Mesendoderm (in vitro differentiated cells): ENCODE results near the gene TOGARAM2.
"Not testable (repeated sequence)": the region's sequence is repeated elsewhere in the genome, so short reads cannot be mapped to it uniquely, and the experiment has no call there.

Experiments used
- DNase-seq: peaks from one replicate; pipeline ENCODE4 v3.0.0; 2013
- H2AK5ac ChIP-seq: 2 replicates; pipeline ENCODE4 v1.6.1; 2013; ENCODE audit warnings: low read length, inconsistent platforms
- H2BK120ac ChIP-seq: 2 replicates; pipeline ENCODE4 v1.6.1; 2013; ENCODE audit warnings: low read depth, mild to moderate bottlenecking, low read length, moderate library complexity, mixed read lengths
- H2BK15ac ChIP-seq: replicated peaks from 2 replicates; pipeline ENCODE4 v1.6.1; 2013; ENCODE audit warnings: low read depth, mild to moderate bottlenecking, moderate library complexity
- H2BK5ac ChIP-seq: 2 replicates; pipeline ENCODE4 v1.6.1; 2013; ENCODE audit warnings: low read length, inconsistent platforms
- H3K18ac ChIP-seq: 2 replicates; pipeline ENCODE4 v1.6.1; 2013; ENCODE audit warnings: mild to moderate bottlenecking, low read length, mixed read lengths
- H3K23ac ChIP-seq: one replicate; pipeline ENCODE4 v1.6.1; 2013; ENCODE audit warnings: low read length
- H3K27ac ChIP-seq: 2 replicates; pipeline ENCODE4 v1.5.1; 2013; ENCODE audit warnings: low read depth, mild to moderate bottlenecking, inconsistent platforms, low read length, moderate library complexity
- H3K27me3 ChIP-seq: 2 replicates; pipeline ENCODE4 v1.6.1; 2013; ENCODE audit warnings: low read length, control low read depth, mild to moderate bottlenecking, inconsistent platforms; ENCODE audit not compliant: insufficient read depth, poor library complexity
- H3K36me3 ChIP-seq: 2 replicates; pipeline ENCODE4 v1.6.1; 2013; ENCODE audit warnings: low read length, inconsistent platforms; ENCODE audit not compliant: control insufficient read depth, insufficient read depth
- H3K4ac ChIP-seq: one replicate; pipeline ENCODE4 v1.6.1; 2013; ENCODE audit warnings: low read depth, mild to moderate bottlenecking, low read length, moderate library complexity
- H3K4me1 ChIP-seq: 2 replicates; pipeline ENCODE4 v1.6.1; 2013; ENCODE audit warnings: low read depth, low read length, inconsistent platforms; ENCODE audit not compliant: control insufficient read depth
- H3K4me2 ChIP-seq: 2 replicates; pipeline ENCODE4 v1.6.1; 2013; ENCODE audit warnings: low read length
- H3K4me3 ChIP-seq: 2 replicates; pipeline ENCODE4 v1.5.1; 2013; ENCODE audit warnings: mild to moderate bottlenecking, low read length
- H3K56ac ChIP-seq: one replicate; pipeline ENCODE4 v1.6.1; 2013; ENCODE audit warnings: low read length
- H3K79me1 ChIP-seq: 2 replicates; pipeline ENCODE4 v1.6.1; 2013; ENCODE audit warnings: low read length, inconsistent platforms
- H3K79me2 ChIP-seq: 2 replicates; pipeline ENCODE4 v1.6.1; 2013; ENCODE audit warnings: mild to moderate bottlenecking, low read length; ENCODE audit not compliant: control insufficient read depth, insufficient read depth
- H3K9ac ChIP-seq: 2 replicates; pipeline ENCODE4 v1.6.1; 2013; ENCODE audit warnings: low read length, inconsistent platforms
- H4K5ac ChIP-seq: one replicate; pipeline ENCODE4 v1.6.1; 2013; ENCODE audit warnings: low read length
- H4K8ac ChIP-seq: one replicate; pipeline ENCODE4 v1.6.1; 2013; ENCODE audit warnings: low read depth, mild to moderate bottlenecking, control low read depth, low read length, moderate library complexity
- WGBS: extraction: QIAGEN DNeasy Blood & Tissue Kit; methylation state at CpG from one replicate; pipeline ENCODE4 v1.1.7; 2013; ENCODE audit warnings: low lambda C conversion rate, missing lambda C conversion rate; ENCODE audit not compliant: insufficient coverage; ENCODE audit errors: extremely low coverage; 5-methylcytosine and 5-hydroxymethylcytosine counted together

The TOGARAM2 gene

GRCh38 chr2:28972778-28973335, 8.2 kb upstream of the TOGARAM2 start:
- H3K9ac ChIP-seq, result no peak overlapping the region
- no peak for DNase-seq
- H2BK120ac ChIP-seq, result no peak overlapping the region
- no peaks in the 10 kb centered on the region for H3K79me1 ChIP-seq
- no peaks in the 10 kb centered on the region for H3K27me3 ChIP-seq
- H3K4me1 ChIP-seq, result no peaks in the 10 kb centered on the region
- H3K56ac ChIP-seq, result no peak overlapping the region
- H3K4ac ChIP-seq, result no peak overlapping the region
- no CpG with 5 or more reads among the region's 6 CpGs for WGBS
- no peak overlapping the region for H3K4me2 ChIP-seq
- no peak overlapping the region for H2BK15ac ChIP-seq
- no peak overlapping the region for H2BK5ac ChIP-seq
- no peak overlapping the region for H3K18ac ChIP-seq
- no peak overlapping the region for H4K5ac ChIP-seq
- H3K79me2 ChIP-seq, result no peaks in the 10 kb centered on the region
- no peak overlapping the region for H3K23ac ChIP-seq
- no peak overlapping the region for H3K27ac ChIP-seq
- no peak overlapping the region for H4K8ac ChIP-seq
- no peak overlapping the region for H2AK5ac ChIP-seq
- H3K4me3 ChIP-seq, result no peak overlapping the region
- no peaks in the 10 kb centered on the region for H3K36me3 ChIP-seq

GRCh38 chr2:28974252-28974651, 6.8 kb upstream of the TOGARAM2 start:
- H3K18ac ChIP-seq, result no peak overlapping the region
- no peak for DNase-seq
- H3K36me3 ChIP-seq, result no peaks in the 10 kb centered on the region
- H3K79me2 ChIP-seq, result no peaks in the 10 kb centered on the region
- no peak overlapping the region for H2BK120ac ChIP-seq
- H3K4me2 ChIP-seq, result no peak overlapping the region
- H3K4me1 ChIP-seq, result no peaks in the 10 kb centered on the region
- WGBS, result no CpG with 5 or more reads among the region's 4 CpGs
- H3K27me3 ChIP-seq, result no peaks in the 10 kb centered on the region
- H2BK5ac ChIP-seq, result no peak overlapping the region
- H3K56ac ChIP-seq, result no peak overlapping the region
- no peak overlapping the region for H3K9ac ChIP-seq
- H3K4me3 ChIP-seq, result no peak overlapping the region
- H3K23ac ChIP-seq, result no peak overlapping the region
- H4K5ac ChIP-seq, result no peak overlapping the region
- no peak overlapping the region for H3K27ac ChIP-seq
- H3K4ac ChIP-seq, result no peak overlapping the region
- no peak overlapping the region for H2BK15ac ChIP-seq
- H4K8ac ChIP-seq, result no peak overlapping the region
- no peak overlapping the region for H2AK5ac ChIP-seq
- no peaks in the 10 kb centered on the region for H3K79me1 ChIP-seq

DNA sequence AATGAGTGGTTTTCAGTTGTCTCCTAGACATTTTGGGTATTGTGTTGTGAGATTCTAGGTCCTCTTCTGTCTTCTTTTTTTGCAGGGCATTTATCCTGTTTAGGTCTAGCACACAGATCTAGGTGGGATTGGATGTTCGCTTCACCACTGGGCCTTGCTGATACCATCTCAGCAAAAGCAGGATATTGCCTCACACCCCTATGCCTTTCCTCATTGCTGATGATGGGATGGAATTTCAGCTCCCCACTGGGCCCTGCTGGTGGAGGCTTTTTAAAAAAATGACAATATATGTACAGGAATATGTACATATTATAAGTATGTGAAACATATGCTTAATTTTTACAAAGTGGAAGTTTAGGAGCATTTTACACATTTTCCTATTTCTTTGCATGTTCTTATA, 5.4 kb upstream of the TOGARAM2 start:
- Histone ChIP-seq H2BK15ac (no peak overlapping the region), H3K4me2 (no peak overlapping the region), H3K27ac (no peak overlapping the region), H3K9ac (no peak overlapping the region), H3K4me1 (no peaks in the 10 kb centered on the region), H4K8ac (no peak overlapping the region), H4K5ac (no peak overlapping the region), H3K79me2 (no peaks in the 10 kb centered on the region), H3K4me3 (no peak overlapping the region), H3K27me3 (no peaks in the 10 kb centered on the region), H2AK5ac (no peak overlapping the region), H3K18ac (no peak overlapping the region), H2BK120ac (no peak overlapping the region), H3K79me1 (no peaks in the 10 kb centered on the region), H2BK5ac (no peak overlapping the region), H3K36me3 (no peaks in the 10 kb centered on the region), H3K4ac (no peak overlapping the region), H3K23ac (no peak overlapping the region), H3K56ac (no peak overlapping the region)
- DNase-seq, result peak; percentile 35
- no CpG with 5 or more reads among the region's 1 CpG for WGBS

- no peak overlapping the region for H3K4ac ChIP-seq
- no peak overlapping the region for H3K23ac ChIP-seq
- no peaks in the 10 kb centered on the region for H3K27me3 ChIP-seq
- H2BK15ac ChIP-seq, result no peak overlapping the region
- H3K4me2 ChIP-seq, result no peak overlapping the region
- peak; percentile 94 for DNase-seq
- WGBS, result no CpG with 5 or more reads among the region's 3 CpGs
- H3K79me2 ChIP-seq, result no peaks in the 10 kb centered on the region
- no peak overlapping the region for H3K18ac ChIP-seq
- H3K27ac ChIP-seq, result no peak overlapping the region
- H3K36me3 ChIP-seq, result no peaks in the 10 kb centered on the region
- no peaks in the 10 kb centered on the region for H3K4me1 ChIP-seq
- H3K9ac ChIP-seq, result no peak overlapping the region
- no peak overlapping the region for H2BK120ac ChIP-seq
- H3K79me1 ChIP-seq, result no peaks in the 10 kb centered on the region
- no peak overlapping the region for H2BK5ac ChIP-seq
- no peak overlapping the region for H3K56ac ChIP-seq
- no peak overlapping the region for H2AK5ac ChIP-seq
- H4K5ac ChIP-seq, result no peak overlapping the region
- H4K8ac ChIP-seq, result no peak overlapping the region
- H3K4me3 ChIP-seq, result no peak overlapping the region
Observed at GRCh38 chr2:28976584-28976983, 4.5 kb upstream of the TOGARAM2 start.

DNA sequence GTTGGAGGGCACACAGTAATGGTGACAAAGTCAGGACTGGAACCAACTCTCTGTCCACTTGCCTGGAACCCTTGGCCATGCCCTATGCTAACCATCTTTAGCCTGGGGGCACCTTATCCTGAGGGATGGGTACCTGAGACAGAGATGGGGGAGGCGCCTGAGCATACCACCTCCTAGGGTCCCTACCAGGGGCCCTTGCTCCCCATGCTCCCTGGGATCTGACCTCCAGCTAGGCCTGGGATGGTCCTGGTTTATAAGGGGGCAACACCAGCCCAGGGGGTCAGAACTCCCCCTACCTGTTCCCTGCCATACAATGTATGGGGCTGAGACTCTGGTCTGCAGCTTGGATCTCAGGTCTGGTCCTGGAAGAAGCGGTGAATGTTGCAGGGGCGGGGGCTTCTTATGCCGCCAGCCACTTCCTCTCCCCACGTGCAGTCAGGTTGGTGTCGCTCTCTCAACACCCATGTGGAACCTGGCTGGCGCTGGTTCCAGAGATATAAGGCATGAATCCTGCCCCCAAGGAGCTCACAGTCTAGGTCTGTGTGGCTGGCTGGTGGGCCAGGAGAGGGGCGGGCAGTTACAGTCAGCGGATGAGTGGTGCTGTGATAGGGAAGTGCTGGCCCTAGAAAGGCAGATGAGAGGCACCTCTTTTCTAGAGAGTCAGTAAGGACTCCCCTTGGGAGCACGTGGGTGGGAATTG, 3.8 kb upstream of the TOGARAM2 start:
- Histone ChIP-seq H3K4me3 (no peak overlapping the region), H2AK5ac (no peak overlapping the region), H3K4me1 (no peaks in the 10 kb centered on the region), H4K8ac (no peak overlapping the region), H4K5ac (no peak overlapping the region), H3K79me1 (no peaks in the 10 kb centered on the region), H3K9ac (no peak overlapping the region), H3K36me3 (no peaks in the 10 kb centered on the region), H3K79me2 (no peaks in the 10 kb centered on the region), H3K4me2 (no peak overlapping the region), H3K27ac (no peak overlapping the region), H2BK120ac (no peak overlapping the region), H3K23ac (no peak overlapping the region), H3K27me3 (no peaks in the 10 kb centered on the region), H2BK15ac (no peak overlapping the region), H3K4ac (no peak overlapping the region), H3K18ac (no peak overlapping the region), H2BK5ac (no peak overlapping the region), H3K56ac (no peak overlapping the region)
- no CpG with 5 or more reads among the region's 10 CpGs for WGBS
- DNase-seq, result no peak

DNA sequence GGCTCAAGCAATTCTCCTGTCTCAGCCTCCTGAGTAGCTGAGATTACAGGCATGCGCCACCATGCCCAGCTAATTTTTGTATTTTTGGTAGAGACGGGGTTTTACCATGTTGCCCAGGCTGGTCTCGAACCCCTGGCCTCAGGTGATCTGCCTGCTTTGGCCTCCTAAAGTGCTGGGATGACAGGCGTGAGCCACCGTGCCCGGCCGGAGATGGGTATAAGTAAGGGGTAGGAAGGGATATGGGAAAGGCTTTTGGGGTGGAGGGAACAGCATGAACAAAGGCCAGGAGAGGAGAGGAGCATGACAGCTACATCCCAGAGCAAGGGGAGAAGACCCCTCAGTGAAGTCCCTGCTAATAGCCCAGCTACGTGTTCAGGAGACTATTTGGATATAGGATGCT, 3.1 kb upstream of the TOGARAM2 start:
- no CpG with 5 or more reads among the region's 8 CpGs for WGBS
- H3K36me3 ChIP-seq, H3K4ac ChIP-seq, H3K79me2 ChIP-seq, H3K4me2 ChIP-seq, H3K9ac ChIP-seq, H3K4me3 ChIP-seq, H3K27me3 ChIP-seq, H3K4me1 ChIP-seq, H4K5ac ChIP-seq, H2BK120ac ChIP-seq, H2BK5ac ChIP-seq, DNase-seq, H4K8ac ChIP-seq, H2BK15ac ChIP-seq, H3K18ac ChIP-seq, H3K23ac ChIP-seq, H3K79me1 ChIP-seq, H3K27ac ChIP-seq, H2AK5ac ChIP-seq, H3K56ac ChIP-seq: not testable (repeated sequence)
